ENCODE data around the gene LNPK. TPM values are rescaled to one million over a fixed set of nuclear protein-coding genes. Genes with fewer than 3 reads are reported as not detected.
"Not testable (repeated sequence)": the region's sequence is repeated elsewhere in the genome, so short reads cannot be mapped to it uniquely, and the experiment has no call there.

Gene LNPK
- total RNA-seq, 1 donor from 2014 or later, result 31.7 TPM

GRCh38 chr2:175966839-175967238 lies 35.2 kb downstream of the LNPK start:
- H3K4me3 Mint-ChIP-seq, result no peak overlapping the region
- H3K27me3 Mint-ChIP-seq (ENCODE audit: low read depth), result no peaks in the 10 kb centered on the region
- H3K4me1 Mint-ChIP-seq, result peaks cover 8% of the 10 kb centered on the region
- H3K27ac Mint-ChIP-seq, result no peak overlapping the region
- H3K9me3 Mint-ChIP-seq, result peaks cover 3% of the 10 kb centered on the region
- no peak for TF ChIP-seq CTCF (IDR thresholded peaks at IDR 0.05; ENCODE audit: unreplicated experiment)
- H3K36me3 Mint-ChIP-seq, result peaks cover 22% of the 10 kb centered on the region
- no peak for DNase-seq (ENCODE audit: low spot score in 2 of 2, unreplicated experiment in 2 of 2)

GRCh38 chr2:175965773-175966172 lies 36.3 kb downstream of the LNPK start:
- Mint-ChIP-seq H3K9me3 (peaks cover 14% of the 10 kb centered on the region), H3K36me3 (peaks cover 33% of the 10 kb centered on the region), H3K4me3 (no peak overlapping the region), H3K27me3 (ENCODE audit: low read depth) (no peaks in the 10 kb centered on the region), H3K27ac (no peak overlapping the region), H3K4me1 (peaks cover 8% of the 10 kb centered on the region)
- no peak for TF ChIP-seq CTCF (IDR thresholded peaks at IDR 0.05; ENCODE audit: unreplicated experiment)
- DNase-seq (ENCODE audit: low spot score in 2 of 2, unreplicated experiment in 2 of 2), result no peak

- Mint-ChIP-seq H3K36me3 (peaks cover 40% of the 10 kb centered on the region), H3K4me1 (peaks cover 8% of the 10 kb centered on the region), H3K4me3 (no peak overlapping the region), H3K27ac (no peak overlapping the region), H3K27me3 (ENCODE audit: low read depth) (no peaks in the 10 kb centered on the region), H3K9me3 (peaks cover 30% of the 10 kb centered on the region)
- no peak for TF ChIP-seq CTCF (IDR thresholded peaks at IDR 0.05; ENCODE audit: unreplicated experiment)
- DNase-seq (ENCODE audit: low spot score in 2 of 2, unreplicated experiment in 2 of 2), result no peak
Measured at GRCh38 chr2:175964195-175964594, 37.9 kb downstream of the LNPK start.

GRCh38 chr2:175963171-175963570 lies 38.9 kb downstream of the LNPK start:
- not testable (repeated sequence) for DNase-seq (ENCODE audit: low spot score in 2 of 2, unreplicated experiment in 2 of 2); H3K27ac Mint-ChIP-seq; H3K4me3 Mint-ChIP-seq; H3K4me1 Mint-ChIP-seq; H3K27me3 Mint-ChIP-seq (ENCODE audit: low read depth)
- Mint-ChIP-seq H3K36me3 (peaks cover 47% of the 10 kb centered on the region), H3K9me3 (peaks cover 37% of the 10 kb centered on the region)

- H3K4me1 Mint-ChIP-seq, result no peaks in the 10 kb centered on the region
- no peak overlapping the region for H3K27ac Mint-ChIP-seq
- TF ChIP-seq CTCF (IDR thresholded peaks at IDR 0.05; ENCODE audit: unreplicated experiment), result no peak
- H3K9me3 Mint-ChIP-seq, result peaks cover 41% of the 10 kb centered on the region
- no peak overlapping the region for H3K4me3 Mint-ChIP-seq
- H3K36me3 Mint-ChIP-seq, result peaks cover 56% of the 10 kb centered on the region
- no peaks in the 10 kb centered on the region for H3K27me3 Mint-ChIP-seq (ENCODE audit: low read depth)
- DNase-seq (ENCODE audit: low spot score in 2 of 2, unreplicated experiment in 2 of 2), result no peak
Measured at GRCh38 chr2:175957845-175958244, 44.2 kb downstream of the LNPK start.

GRCh38 chr2:175955136-175955535 lies 46.9 kb downstream of the LNPK start:
- no peak for DNase-seq (ENCODE audit: low spot score in 2 of 2, unreplicated experiment in 2 of 2)
- Mint-ChIP-seq H3K4me1 (no peaks in the 10 kb centered on the region), H3K4me3 (no peak overlapping the region), H3K36me3 (peaks cover 43% of the 10 kb centered on the region), H3K27me3 (ENCODE audit: low read depth) (no peaks in the 10 kb centered on the region), H3K9me3 (peaks cover 24% of the 10 kb centered on the region), H3K27ac (no peak overlapping the region)
- TF ChIP-seq CTCF (IDR thresholded peaks at IDR 0.05; ENCODE audit: unreplicated experiment), result no peak

Data from mesothelial cell of epicardium (in vitro differentiated cells).